ENCODE measurements around the gene AGAP1.
A peak's percentile ranks its signal among the peaks of the same experiment; 100 is the strongest.

AGAP1 gene

DNA sequence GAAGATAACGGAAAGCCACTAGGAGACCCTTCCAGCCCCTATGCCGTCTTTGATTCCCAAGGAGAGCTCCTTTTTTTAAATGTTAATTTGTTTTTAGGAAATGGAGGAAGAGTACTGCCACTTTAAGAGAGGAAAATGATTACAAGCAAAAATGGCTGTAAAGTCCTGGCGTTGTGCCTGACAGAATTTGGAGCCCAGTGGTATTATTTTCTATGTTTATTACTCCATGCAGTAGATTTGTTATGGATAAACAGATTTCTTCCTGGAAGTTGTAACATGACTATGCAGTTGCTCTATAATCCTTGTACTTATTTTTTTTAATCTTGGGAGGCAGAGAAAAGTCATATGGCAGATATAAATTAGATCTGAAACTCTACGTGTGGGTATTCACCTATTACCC is 533.0 kb downstream of the AGAP1 start:
- no peak for DNase-seq

DNA sequence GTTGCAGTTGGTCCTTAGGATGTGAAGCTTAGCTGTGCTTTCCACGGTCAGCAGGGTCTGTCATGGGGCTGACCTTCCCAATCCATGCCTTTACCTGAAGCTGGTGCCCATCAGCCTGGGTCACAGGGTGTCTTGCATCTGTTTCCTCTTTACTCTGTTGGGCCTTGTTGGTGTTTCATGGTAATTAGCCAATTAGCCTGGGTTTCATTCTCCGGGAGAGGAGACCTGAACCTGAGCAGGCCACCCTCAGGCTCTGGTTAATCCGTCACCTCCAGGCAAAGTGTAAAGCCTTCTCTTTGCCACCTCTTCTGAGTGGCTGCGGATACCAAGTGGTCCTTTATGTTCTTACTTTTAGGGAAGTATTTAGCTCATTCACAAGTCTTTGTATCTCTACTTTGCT is 534.2 kb downstream of the AGAP1 start:
- no peak for DNase-seq

GRCh38 chr2:236033462-236033861 is 539.6 kb downstream of the AGAP1 start:
- no peak for DNase-seq

DNA sequence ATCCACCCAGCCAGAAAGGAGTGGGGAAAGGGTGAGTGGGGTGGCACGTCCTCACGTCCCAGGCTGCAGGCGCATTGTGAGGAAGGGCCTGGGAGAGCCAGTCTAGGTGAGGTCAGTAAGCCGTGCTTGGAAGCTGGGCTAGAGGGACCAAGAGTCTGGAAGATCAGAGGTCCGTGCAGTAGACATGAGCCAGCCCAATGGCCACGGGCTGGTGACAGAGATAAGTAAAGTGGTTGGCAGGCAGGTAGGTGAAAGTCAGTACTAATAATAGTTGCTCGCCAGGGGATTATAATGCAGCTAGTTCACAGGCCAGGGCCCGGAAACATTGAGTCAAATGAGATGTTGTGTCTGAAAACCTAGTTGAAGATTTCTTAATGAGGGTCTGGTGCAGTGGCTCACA is 541.1 kb downstream of the AGAP1 start:
- no peak for DNase-seq

DNA sequence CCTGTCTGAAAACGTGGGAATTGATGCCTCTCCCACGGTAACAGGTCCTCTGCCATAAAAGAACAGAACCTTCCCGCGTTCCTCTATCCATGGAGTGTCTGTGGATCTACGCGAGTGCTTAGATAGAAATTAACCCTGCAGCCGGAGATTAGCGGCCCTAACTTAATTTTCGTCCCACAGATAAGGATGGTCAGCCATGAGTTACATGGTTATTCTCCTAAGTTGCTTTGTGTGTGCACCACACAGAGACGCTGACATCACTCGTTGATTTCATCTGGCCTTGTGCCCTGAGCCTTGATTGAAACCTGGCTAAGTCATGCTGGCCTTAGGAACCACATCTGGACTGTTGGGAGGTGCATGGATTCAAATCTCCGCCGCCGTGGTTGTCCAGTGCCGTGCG is 542.2 kb downstream of the AGAP1 start:
- DNase-seq, result no peak

GRCh38 chr2:236038096-236038495 is 544.3 kb downstream of the AGAP1 start:
- no peak for DNase-seq

GRCh38 chr2:236040600-236041328 is 546.9 kb downstream of the AGAP1 start:
- DNase-seq, result no peak

GRCh38 chr2:236041616-236042015 is 547.8 kb downstream of the AGAP1 start:
- no peak for DNase-seq

- no peak for DNase-seq
Observed at GRCh38 chr2:236042087-236042486, 548.2 kb downstream of the AGAP1 start.

GRCh38 chr2:236044191-236044590 is 550.3 kb downstream of the AGAP1 start:
- DNase-seq, result no peak

- no peak for DNase-seq
Observed at GRCh38 chr2:236045251-236046235, 551.7 kb downstream of the AGAP1 start.

DNA sequence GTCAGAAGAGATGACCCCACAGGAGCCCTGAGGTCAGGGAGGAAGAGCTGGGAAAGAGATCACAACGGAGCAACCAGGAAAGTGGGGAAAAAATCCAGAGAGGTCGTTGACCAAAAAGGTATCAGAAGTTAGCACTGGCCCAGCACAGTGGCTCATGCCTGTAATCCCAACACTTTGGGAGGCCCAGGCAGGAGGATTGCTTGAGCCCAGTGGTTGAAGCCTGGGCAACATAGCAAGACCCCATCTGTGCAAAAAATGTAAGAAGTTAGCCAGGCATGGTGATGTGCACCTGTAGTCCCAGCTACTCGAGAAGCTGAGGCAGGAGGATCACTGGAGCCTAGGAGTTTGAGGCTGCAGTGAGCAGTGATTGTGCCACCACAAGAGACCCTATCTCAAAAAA is 552.9 kb downstream of the AGAP1 start:
- DNase-seq, result no peak

DNA sequence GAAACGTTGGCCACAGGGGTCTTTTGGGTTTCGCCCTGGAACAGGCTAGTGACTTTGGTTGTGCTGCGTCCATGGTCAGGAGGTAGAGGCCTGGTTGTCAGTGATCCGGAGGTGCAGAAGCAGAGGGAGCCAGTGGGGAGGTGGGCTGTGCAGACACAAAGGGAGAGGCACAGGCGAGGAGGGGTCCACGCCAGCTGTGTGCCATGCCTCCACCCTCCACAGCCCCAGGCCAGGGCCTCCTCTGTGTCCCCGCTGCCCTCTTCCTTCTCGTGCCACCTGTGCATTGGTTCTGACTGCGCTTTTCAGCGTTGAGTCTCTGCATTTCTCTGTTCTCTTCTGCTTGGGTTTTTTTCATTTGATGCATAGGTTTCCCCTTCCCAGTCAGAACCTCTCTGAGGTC is 553.3 kb downstream of the AGAP1 start:
- DNase-seq, result no peak

DNA sequence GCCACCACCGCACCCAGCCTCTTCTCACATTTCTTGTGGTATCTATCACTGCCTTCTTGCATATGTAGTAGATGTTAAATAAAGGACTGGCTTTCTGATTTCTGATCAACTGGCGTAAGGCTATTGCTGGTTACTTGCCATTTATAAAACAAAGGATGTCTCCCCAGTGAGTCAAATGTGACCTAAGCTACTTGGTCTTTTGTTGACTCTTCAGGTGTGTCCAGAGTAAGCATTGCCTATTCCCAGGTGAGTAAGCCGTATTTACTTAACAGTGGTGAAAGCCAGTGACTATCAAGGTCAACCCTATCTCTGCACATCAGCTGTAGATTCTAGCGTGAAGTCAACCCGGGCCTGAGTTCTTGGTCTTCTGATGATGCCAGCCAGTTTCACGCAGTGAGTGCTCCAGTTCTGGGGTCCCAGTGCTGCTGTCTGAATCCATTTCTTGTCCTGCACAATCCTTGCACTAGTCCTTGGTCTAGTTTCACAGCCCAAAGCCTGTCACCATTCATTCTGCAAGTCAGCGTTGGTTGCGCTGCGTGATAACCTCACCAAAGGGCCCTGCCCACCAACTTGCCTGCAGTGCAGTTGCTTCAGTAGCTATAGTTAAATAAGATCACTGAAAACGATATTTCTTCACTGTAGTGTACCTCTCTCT is 554.2 kb downstream of the AGAP1 start:
- no peak for DNase-seq

GRCh38 chr2:236049981-236050380 is 556.1 kb downstream of the AGAP1 start:
- DNase-seq, result peak; percentile 9

DNA sequence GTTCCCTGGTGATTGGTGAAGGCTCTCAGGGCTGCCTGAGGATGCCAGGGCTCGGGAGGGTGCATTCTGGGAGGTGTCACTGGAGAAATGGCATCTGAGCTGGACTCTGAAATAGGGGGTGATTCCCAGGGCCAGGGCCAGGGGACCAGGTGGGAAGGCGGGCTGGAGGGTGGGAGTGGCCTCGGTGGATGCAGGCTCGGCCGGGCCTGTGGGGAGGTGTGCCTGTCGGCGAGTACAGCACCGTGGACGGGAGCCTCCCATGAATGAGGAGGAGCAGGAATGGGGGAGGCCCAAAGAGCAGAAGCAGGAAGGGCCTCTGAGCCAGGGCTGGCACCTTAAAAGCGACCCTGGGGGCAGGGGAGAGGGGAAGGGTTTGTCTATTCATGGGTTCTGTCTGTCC is 557.5 kb downstream of the AGAP1 start:
- no peak for DNase-seq

DNA sequence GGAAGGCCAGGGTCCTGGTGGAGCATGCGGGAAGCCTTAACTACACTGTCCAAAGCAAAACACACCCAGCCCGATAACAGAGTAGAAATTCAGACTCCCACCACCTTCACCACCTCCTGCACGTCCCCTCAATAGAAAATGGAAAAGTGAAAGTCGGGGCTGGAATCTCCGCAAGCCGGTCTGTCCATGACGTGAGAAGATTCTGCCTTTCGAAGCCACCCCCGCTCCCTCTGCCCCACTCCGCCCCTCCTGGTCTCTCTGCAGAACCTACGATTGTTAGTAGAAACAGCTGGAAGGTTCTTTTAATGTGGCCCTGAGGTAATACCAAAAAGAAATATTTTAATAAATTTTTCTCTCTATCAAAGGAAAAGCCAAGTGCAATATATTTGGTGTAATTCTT is 558.0 kb downstream of the AGAP1 start:
- DNase-seq, result no peak

GRCh38 chr2:236052206-236052605 is 558.4 kb downstream of the AGAP1 start:
- DNase-seq, result no peak

- DNase-seq, result no peak
Observed at GRCh38 chr2:236052926-236053821, 559.3 kb downstream of the AGAP1 start.

GRCh38 chr2:236054125-236054524 is 560.3 kb downstream of the AGAP1 start:
- no peak for DNase-seq

DNA sequence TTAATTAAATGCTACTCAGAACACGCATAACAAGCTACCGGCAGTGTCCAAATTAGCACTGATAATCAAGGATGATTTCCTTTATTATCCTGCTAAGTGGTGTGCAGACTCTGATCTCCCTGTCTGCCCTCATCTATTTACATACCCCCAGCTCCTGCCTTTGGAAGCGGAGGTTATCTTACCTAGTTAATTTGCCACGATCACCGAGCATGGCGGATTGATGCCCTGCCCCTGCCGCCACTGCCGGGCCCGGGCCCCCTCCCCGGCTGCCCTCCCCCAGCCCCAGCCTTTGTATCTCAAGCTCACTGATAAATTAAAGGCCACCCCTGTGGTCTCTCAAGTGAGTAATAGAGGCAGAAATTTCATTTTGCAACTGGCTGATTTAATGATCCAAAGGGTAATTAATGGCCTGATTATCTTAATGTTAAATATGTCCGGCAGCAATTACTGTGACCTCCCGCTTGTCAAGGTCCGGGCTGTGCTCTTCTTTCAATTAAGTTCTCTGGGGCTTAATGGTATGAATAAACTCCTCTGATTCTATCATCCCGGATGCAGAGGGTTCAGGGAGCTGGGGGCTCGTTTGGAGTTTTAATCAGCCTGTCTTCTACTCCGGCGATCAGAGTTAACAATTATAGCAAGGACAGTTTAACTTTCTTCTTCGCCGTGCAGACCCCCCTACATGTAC is 560.9 kb downstream of the AGAP1 start:
- DNase-seq, result no peak

GRCh38 chr2:236055471-236055870 is 561.6 kb downstream of the AGAP1 start:
- no peak for DNase-seq

Measured in central memory CD4-positive, alpha-beta T cell (primary cell).